ENCODE results near the gene TSEN15.
"Not testable (repeated sequence)": the region's sequence is repeated elsewhere in the genome, so short reads cannot be mapped to it uniquely, and the experiment has no call there.

Gene TSEN15

GRCh38 chr1:184096580-184096979 lies 45.0 kb downstream of the TSEN15 start:
- not testable (repeated sequence) for DNase-seq

- no peak for DNase-seq
These were observed 49.6 kb downstream of the TSEN15 start for GRCh38 chr1:184101141-184101540.

- no peak for DNase-seq
These were observed 50.0 kb downstream of the TSEN15 start for GRCh38 chr1:184101571-184101970.

- no peak for DNase-seq
These were observed 59.0 kb downstream of the TSEN15 start for GRCh38 chr1:184110272-184111204.

GRCh38 chr1:184112176-184112948 lies 60.8 kb downstream of the TSEN15 start:
- DNase-seq, result no peak

GRCh38 chr1:184113251-184113650 lies 61.7 kb downstream of the TSEN15 start:
- DNase-seq, result no peak

- DNase-seq, result no peak
These were observed 63.4 kb downstream of the TSEN15 start for GRCh38 chr1:184114818-184115398.

GRCh38 chr1:184116287-184116686 lies 64.8 kb downstream of the TSEN15 start:
- DNase-seq, result no peak

GRCh38 chr1:184118046-184118445 lies 66.5 kb downstream of the TSEN15 start:
- DNase-seq, result peak in 3 of 56 donors; percentile 3 to 35 (median 20)

Measured in amygdala (tissue), 56 donors.